ENCODE results near the gene KRTAP5-3.
"Not testable (repeated sequence)": the region's sequence is repeated elsewhere in the genome, so short reads cannot be mapped to it uniquely, and the experiment has no call there.

Gene KRTAP5-3

DNA sequence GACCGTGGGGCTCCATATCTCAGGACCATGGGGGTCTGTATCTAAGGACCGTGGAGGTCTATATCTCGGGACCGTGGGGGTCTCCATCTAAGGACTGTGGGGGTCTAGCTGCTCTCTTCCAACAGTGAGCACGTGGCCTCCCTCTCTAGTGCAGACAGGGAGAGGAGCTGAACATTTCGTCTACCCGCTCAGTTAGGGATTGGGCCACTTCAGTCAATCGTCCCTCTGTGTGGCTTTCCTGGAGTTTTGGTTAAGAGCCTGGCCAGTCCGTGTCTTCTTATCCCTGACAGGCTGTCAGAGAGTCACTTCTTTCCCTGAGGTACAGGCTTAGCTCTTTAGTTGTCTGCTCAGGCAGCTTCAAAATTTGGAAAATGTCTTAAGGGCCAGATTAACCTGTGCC lies 26.3 kb downstream of the KRTAP5-3 start:
- DNase-seq (ENCODE audit: low spot score), result no peak

- no peak for DNase-seq (ENCODE audit: low spot score)
Observed at GRCh38 chr11:1576825-1577224, 31.4 kb downstream of the KRTAP5-3 start.

DNA sequence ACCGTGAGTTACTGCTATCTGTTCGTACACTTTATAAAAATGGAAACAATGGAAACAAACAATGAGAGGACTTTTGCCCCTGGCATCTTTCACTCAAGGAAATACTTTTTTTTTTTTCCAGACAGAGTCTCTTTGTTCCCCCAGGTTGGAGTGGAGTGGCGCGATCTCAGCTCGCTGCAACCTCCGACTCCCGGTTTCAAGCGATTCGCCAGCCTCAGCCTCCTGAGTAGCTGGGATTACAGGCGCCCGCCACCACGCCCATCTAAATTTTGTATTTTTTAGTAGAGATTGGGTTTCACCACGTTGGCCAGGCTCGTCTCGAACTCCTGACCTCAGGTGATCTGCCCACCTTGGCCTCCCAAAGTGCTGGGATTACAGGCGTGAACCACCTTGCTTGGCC lies 32.5 kb downstream of the KRTAP5-3 start:
- not testable (repeated sequence) for DNase-seq (ENCODE audit: low spot score)

DNA sequence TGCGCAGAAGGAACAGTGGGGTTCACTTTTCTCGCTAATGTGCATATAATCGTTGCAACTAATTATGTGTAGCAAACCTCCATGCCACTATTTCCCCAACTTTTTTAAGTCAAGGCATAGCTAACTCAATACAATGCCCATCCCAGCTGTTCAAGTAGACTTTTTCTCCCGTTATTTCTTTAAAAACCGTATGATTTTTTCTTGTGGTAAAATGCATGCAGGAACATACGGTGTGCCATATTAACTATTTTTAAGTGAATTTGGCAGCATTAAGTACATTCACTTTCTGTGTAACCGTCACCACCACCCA lies 33.4 kb downstream of the KRTAP5-3 start:
- no peak for DNase-seq (ENCODE audit: low spot score)

DNA sequence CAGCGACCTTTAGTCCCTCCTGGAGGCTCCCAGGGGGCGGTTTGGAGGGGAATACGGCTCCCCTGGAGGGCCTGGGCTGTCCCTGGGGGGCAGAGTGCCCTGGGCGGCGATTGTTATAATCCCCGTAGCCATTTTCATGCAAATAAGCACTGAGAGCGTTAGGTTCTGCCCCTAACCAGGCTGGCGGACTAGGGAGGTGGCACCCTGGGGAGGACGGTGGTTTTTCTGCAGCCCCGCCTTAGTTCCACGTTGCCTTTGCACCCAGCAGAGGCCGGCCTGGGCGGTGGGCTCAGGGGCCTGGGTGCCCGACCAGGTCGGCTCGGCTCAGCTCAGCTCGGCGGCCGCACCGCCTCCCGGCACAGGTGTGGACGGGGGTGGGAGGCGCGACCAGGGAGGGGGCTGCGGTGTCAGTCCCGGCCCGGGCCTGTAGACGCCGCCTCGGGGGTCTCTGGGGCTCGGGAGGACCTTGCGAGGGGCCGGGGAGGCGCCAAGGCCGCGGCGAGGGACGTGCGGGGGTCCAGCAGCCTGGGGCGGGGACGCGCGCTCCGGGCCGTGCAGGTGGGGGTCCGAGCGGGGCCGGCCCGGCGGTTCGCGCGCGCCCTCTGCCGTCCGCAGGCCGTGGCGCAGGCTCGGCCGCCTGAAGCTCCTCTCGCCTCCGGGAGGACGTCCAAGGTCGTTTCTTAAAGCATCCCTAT lies 33.9 kb downstream of the KRTAP5-3 start:
- peak; percentile 52 for DNase-seq (ENCODE audit: low spot score)

- no peak for DNase-seq (ENCODE audit: low spot score)
Observed at GRCh38 chr11:1573903-1574237, 34.4 kb downstream of the KRTAP5-3 start.

DNA sequence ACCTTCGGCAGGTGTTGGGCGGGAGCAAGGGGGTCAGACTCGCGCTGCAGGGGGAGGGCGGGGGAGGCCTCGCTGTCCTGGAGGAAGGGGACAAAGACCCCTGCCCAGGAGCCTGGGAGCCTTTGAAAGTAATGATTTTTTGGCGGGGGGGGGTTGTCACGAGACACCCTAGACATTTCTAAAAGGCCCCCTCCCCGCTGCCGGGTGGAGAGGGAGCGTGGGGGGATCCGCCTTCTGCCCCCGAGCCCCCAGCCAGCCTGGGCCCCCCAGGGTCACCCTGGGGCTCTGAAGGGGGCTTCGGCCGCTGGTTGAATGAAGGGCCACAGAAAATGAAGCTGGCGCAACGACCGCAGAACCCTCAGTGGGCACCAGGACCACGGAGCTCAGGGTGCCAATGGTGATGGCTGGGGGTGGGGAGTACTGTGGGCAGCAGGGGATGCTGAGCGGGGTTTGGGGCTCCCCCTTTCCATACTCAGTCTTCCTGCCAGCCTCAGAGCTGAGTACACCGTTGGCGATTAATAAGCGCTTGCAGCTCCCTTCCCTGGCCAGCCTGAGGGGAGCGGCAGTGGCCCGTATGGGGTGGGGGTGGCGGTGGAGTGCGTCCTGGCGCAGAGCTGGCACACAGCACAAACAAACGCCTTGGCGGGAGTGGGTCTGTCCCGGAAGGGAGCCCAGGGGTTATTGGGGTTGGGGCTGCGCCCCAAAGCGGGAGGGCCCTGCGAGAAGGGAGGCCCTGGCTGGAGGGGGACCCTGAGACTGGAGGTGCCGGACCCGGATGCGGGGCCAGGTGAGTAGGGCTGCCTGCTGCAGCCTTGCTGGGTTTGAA lies 35.0 kb downstream of the KRTAP5-3 start:
- DNase-seq (ENCODE audit: low spot score), result no peak

- peak; percentile 57 for DNase-seq (ENCODE audit: low spot score)
Observed at GRCh38 chr11:1572197-1573076, 35.8 kb downstream of the KRTAP5-3 start, which contains the start of gene DUSP8. Gene DUSP8, minus strand, starts transcription at chr11:1572271. Its CDS starts 6,445 bp downstream, at chr11:1565826.

DNA sequence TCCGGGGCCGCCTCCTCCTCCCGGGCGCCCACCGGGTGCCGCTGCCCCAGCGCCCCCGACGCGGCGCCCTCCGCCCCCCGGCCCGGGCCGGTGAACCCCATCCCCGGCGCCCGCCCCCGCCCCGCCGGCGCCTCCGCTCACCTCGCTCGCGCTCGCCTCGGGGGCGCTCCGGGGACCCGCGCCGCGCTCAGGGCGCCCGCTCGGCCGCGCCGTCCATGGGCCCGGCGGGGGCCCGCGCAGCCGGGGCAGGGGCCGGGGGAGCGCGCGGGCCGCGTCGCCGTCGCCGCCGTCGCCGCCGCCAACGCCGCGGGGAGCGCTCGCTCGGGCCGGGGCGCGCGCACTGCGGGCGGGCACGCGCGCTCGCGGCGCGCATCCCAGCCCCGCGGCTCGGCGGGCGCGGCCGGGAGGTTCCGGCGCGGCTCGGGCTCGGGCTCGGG lies 36.5 kb downstream of the KRTAP5-3 start:
- DNase-seq (ENCODE audit: low spot score), result no peak

DNA sequence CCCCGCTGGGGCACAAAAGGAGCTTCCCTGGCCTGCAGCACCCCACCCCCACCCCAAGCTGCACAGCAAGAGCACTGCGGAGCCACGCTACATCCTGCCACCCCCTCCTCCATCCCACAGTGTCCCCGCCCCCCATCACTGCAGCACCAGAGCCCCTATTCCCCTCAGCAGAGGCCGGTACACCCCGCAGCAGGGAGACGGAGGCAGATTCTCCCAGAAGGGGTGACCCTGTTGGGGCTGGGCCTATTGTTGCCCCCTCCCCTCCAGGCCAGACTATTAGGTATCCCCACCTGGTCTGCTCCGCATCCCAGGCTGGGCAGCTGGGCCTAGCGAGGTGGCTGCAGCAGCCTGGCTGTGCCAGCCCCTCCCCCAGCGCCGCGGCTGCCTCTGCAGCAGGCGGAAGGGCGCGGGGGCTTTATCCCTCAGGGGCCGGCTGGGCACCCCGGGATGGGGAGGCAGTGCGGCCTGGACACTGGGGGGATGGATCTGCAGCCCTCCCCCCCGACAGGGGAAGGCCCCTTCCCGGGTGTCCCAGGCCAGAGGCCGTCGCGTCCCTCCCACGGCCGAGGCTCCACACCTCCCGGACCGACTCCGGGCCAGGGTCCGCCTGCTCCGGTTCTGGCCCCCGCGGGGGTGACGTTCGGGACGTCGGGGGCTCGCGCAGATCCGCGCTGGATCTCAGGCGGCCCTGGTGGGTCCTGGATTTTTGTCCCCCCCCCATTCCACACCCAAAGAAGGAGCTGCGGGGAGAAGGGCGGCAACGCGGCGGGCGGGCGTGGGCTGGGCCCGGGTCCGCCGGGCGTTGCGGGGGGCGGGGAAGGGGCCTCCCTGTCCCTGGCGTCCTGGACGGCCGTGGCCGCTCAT lies 37.1 kb downstream of the KRTAP5-3 start:
- no peak for DNase-seq (ENCODE audit: low spot score)

- no peak for DNase-seq (ENCODE audit: low spot score)
Observed at GRCh38 chr11:1570531-1570895, 37.8 kb downstream of the KRTAP5-3 start.

- no peak for DNase-seq (ENCODE audit: low spot score)
Observed at GRCh38 chr11:1570001-1570453, 38.2 kb downstream of the KRTAP5-3 start.

DNA sequence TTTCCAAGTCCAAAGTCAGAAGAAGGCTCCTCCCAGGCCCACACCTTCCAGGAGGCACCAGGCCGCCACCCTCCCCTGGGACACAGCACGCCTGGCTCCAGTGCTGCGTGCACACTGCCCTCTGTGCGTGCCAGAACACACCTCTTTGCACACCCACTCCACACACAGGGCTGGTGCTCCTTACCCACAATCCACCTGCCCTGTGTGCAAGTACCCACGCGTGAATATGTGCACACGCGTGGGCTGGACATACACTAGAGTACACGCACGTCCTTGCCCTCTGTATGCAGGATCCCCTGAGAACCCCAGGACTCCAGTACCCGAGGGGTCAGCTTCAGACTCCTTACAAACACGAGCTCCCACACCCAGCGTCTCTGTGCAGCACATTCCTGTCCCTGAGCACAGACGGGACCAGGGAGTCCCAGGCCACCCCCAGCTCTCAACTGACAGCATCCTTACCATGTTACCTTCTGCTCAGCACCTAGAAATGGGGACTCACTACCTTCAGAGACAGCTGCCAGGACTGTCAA lies 38.9 kb downstream of the KRTAP5-3 start:
- DNase-seq (ENCODE audit: low spot score), result no peak

DNA sequence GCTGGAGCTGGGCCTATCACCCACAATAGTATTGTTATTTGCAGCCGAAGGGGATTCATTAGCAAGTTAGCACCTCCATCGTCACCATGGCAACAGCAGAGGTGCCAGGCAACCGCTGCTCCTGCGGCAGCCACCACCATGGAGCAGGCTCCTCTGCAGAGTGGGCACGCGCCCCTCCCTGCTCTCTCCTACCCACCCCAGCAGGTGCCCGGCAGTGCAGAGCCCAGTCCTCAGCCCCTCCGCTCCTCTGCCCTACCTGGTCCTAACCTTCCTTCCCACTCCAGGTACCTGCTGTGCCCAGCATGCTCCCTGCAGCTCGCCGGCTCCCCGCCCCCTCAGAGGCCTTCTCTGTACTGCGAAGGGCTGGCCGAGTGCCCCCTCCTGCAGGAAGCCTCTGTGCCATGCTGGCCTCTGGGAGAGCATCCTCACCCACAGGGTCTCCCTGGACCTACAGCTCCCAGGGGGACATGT lies 39.8 kb downstream of the KRTAP5-3 start:
- no peak for DNase-seq (ENCODE audit: low spot score)

- DNase-seq (ENCODE audit: low spot score), result no peak
Observed at GRCh38 chr11:1567721-1568100, 40.6 kb downstream of the KRTAP5-3 start.

GRCh38 chr11:1567052-1567720 lies 41.1 kb downstream of the KRTAP5-3 start:
- no peak for DNase-seq (ENCODE audit: low spot score)

GRCh38 chr11:1566381-1567051 lies 41.7 kb downstream of the KRTAP5-3 start:
- no peak for DNase-seq (ENCODE audit: low spot score)

GRCh38 chr11:1565904-1566247 lies 42.4 kb downstream of the KRTAP5-3 start:
- no peak for DNase-seq (ENCODE audit: low spot score)

- no peak for DNase-seq (ENCODE audit: low spot score)
Observed at GRCh38 chr11:1565173-1565903, 42.9 kb downstream of the KRTAP5-3 start.
